Colonic mucosa (tissue), 4 donors: ENCODE measurements around the gene DHRS12. TPM values are rescaled to one million over a fixed set of nuclear protein-coding genes. Genes with fewer than 3 reads are reported as not detected.

ENCODE experiments used
- DNase-seq: peaks from one replicate; pipeline ENCODE4 v3.0.0-alpha.2; 2020
- H3K27ac ChIP-seq: fragments of 200-600 bp; one replicate; pipeline ENCODE4 v1.8.0; 2021
- H3K27me3 ChIP-seq: fragments of 200-600 bp; one replicate; pipeline ENCODE4 v1.8.0; 2021
- H3K36me3 ChIP-seq: fragments of 200-600 bp; one replicate; pipeline ENCODE4 v1.8.0; 2021
- H3K4me1 ChIP-seq: fragments of 200-600 bp; one replicate; pipeline ENCODE4 v1.8.0; 2021; ENCODE audit warnings: mild to moderate bottlenecking
- H3K4me3 ChIP-seq: fragments of 200-600 bp; one replicate; pipeline ENCODE4 v1.8.0; 2021
- H3K9ac ChIP-seq, 2 donors: one replicate each; pipeline ENCODE4 v1.7.0; 2013; ENCODE audit warnings: control low read depth in 2 of 2, low read depth in 2 of 2, low read length in 2 of 2
- H3K9me3 ChIP-seq: fragments of 200-600 bp; one replicate; pipeline ENCODE4 v1.8.0; 2021
- CTCF ChIP-seq: fragments of 200-600 bp; IDR thresholded peaks from one replicate; pipeline ENCODE4 v1.8.0; 2022; ENCODE audit warnings: antibody characterized with exemption, mild to moderate bottlenecking
- intact Hi-C: fragments of 100-400 bp; cut with DNase I; formaldehyde crosslinking; loops from one replicate; pipeline ENCODE4 v1.14.1; 2022
- total RNA-seq, 2 donors: library from RNA; stranded (reverse); fragmentation: NEBNext Ultra II Directional in 1 of 2; extraction: Animal tissue kit (Norgen Biotek cat#: 25700) in 1 of 2; gene quantifications; one replicate each; pipeline ENCODE4 v1.2.1, GENCODE V29; 2021
- donor health status: healthy.
- donor health status: DM: no; HTN: no; CAD: no.
- donor health status: DM: no; HTN: no; CAD: no.

Gene DHRS12
- total RNA-seq, 2 donors from 2014 or later, result 6.6 to 12.4 TPM

- no peaks in the 10 kb centered on the region for H3K9me3 ChIP-seq
- no peak for TF ChIP-seq CTCF
- no peak overlapping the region for H3K9ac ChIP-seq
- no peak overlapping the region for H3K4me3 ChIP-seq
- no peaks in the 10 kb centered on the region for H3K4me1 ChIP-seq
- H3K27ac ChIP-seq, result no peak overlapping the region
- no peaks in the 10 kb centered on the region for H3K27me3 ChIP-seq
- intact Hi-C loops, result no loop called here
- no peaks in the 10 kb centered on the region for H3K36me3 ChIP-seq
- DNase-seq, result no peak
Observed at GRCh38 chr13:51838240-51838846, 34.4 kb upstream of the DHRS12 start.

GRCh38 chr13:51837016-51837415, 33.1 kb upstream of the DHRS12 start:
- no peak for TF ChIP-seq CTCF
- no peak overlapping the region for H3K27ac ChIP-seq
- DNase-seq, result no peak
- no peak overlapping the region for H3K9ac ChIP-seq
- no peaks in the 10 kb centered on the region for H3K9me3 ChIP-seq
- intact Hi-C loops, result no loop called here
- H3K27me3 ChIP-seq, result no peaks in the 10 kb centered on the region
- H3K4me3 ChIP-seq, result no peak overlapping the region
- no peaks in the 10 kb centered on the region for H3K4me1 ChIP-seq
- no peaks in the 10 kb centered on the region for H3K36me3 ChIP-seq

- no peaks in the 10 kb centered on the region for H3K27me3 ChIP-seq
- no peaks in the 10 kb centered on the region for H3K9me3 ChIP-seq
- no peak for TF ChIP-seq CTCF
- no peak for DNase-seq
- no peaks in the 10 kb centered on the region for H3K36me3 ChIP-seq
- no peak overlapping the region for H3K4me3 ChIP-seq
- intact Hi-C loops, result no loop called here
- H3K27ac ChIP-seq, result no peak overlapping the region
- H3K4me1 ChIP-seq, result no peaks in the 10 kb centered on the region
- H3K9ac ChIP-seq, result no peak overlapping the region
Observed at GRCh38 chr13:51834581-51835171, 30.7 kb upstream of the DHRS12 start.

- no peaks in the 10 kb centered on the region for H3K27me3 ChIP-seq
- no peak for TF ChIP-seq CTCF
- H3K9ac ChIP-seq, result no peak overlapping the region
- H3K36me3 ChIP-seq, result no peaks in the 10 kb centered on the region
- intact Hi-C loops, result no loop called here
- H3K9me3 ChIP-seq, result no peaks in the 10 kb centered on the region
- no peak overlapping the region for H3K27ac ChIP-seq
- H3K4me1 ChIP-seq, result no peaks in the 10 kb centered on the region
- no peak overlapping the region for H3K4me3 ChIP-seq
- DNase-seq, result no peak
Observed at GRCh38 chr13:51833980-51834379, 30.0 kb upstream of the DHRS12 start.

GRCh38 chr13:51832471-51833152, 28.6 kb upstream of the DHRS12 start:
- no peak overlapping the region for H3K4me3 ChIP-seq
- no peaks in the 10 kb centered on the region for H3K9me3 ChIP-seq
- no peak overlapping the region for H3K27ac ChIP-seq
- no peaks in the 10 kb centered on the region for H3K4me1 ChIP-seq
- no peaks in the 10 kb centered on the region for H3K27me3 ChIP-seq
- no peak for DNase-seq
- H3K36me3 ChIP-seq, result no peaks in the 10 kb centered on the region
- intact Hi-C loops, result no loop called here
- H3K9ac ChIP-seq, result no peak overlapping the region
- no peak for TF ChIP-seq CTCF
